Fibroblast of lung (primary cell): ENCODE results near the gene CNTNAP4.

Experiments used
- CTCF ChIP-seq, 2 donors: IDR thresholded peaks in 1 of 2; conservative IDR thresholded peaks in 1 of 2; 1 replicate in 1 of 2; 2 replicates in 1 of 2; pipeline ENCODE4 v1.5.1; 2011 to 2012; ENCODE audit warnings: low read length in 2 of 2, control low read depth in 1 of 2, inconsistent platforms in 1 of 2, low read depth in 1 of 2, mild to moderate bottlenecking in 1 of 2
- EZH2 ChIP-seq: IDR thresholded peaks from 2 replicates; pipeline ENCODE4 v1.5.1; 2012; ENCODE audit warnings: low read length, control low read depth, mild to moderate bottlenecking; ENCODE audit errors: missing control alignments

GRCh38 chr16:76486740-76487139 lies 209.5 kb downstream of the CNTNAP4 start:
- no peak for TF ChIP-seq CTCF (conservative IDR thresholded peaks at IDR 0.05 in 1 of 2, IDR thresholded peaks at IDR 0.05 in 1 of 2; ENCODE audit: low read depth in 1 of 2, low read length in 2 of 2)
- no peak for TF ChIP-seq EZH2
